Measurements from ENCODE around the gene CACNB4.

- TF ChIP-seq CTCF (IDR thresholded peaks at IDR 0.05), result no peak
- TF ChIP-seq EP300 (IDR thresholded peaks at IDR 0.05), result no peak
- no peak for TF ChIP-seq POLR2A (IDR thresholded peaks at IDR 0.05)
These were observed 79.1 kb downstream of the CACNB4 start for GRCh38 chr2:152019732-152020131.

All from tibial nerve (tissue), 4 donors.